DND-41 (cell line): ENCODE results near the gene AMPD3.

Experiments used
- CTCF ChIP-seq: IDR thresholded peaks from 2 replicates; pipeline ENCODE4 v1.5.1; 2012; ENCODE audit warnings: borderline replicate concordance, low read length, moderate library complexity, mild to moderate bottlenecking; ENCODE audit not compliant: poor library complexity, severe bottlenecking; ENCODE audit errors: extremely low read depth
- EZH2 ChIP-seq: IDR thresholded peaks from 3 replicates; pipeline ENCODE4 v1.6.1; 2012; ENCODE audit warnings: borderline replicate concordance, low read depth, mild to moderate bottlenecking, moderate library complexity, low read length, inconsistent platforms; ENCODE audit not compliant: severe bottlenecking

DNA sequence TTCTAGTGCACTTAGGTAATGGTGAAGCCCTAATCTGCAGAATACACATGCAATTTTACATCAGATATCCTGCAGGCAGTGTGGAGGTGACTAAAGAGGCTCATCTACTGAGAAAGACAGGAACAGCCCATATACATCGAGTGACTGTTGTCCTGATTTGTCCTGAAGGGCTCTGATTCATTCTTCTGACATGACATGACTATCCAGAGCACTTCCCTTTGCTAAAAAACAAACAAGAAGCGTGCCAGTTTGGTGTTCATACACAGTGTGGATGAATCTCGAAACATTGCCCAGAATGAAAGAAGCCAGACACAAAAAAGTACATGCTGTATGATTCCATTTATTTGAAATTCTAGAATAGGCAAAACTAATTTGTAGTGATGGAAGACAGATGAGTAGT, 48.0 kb upstream of the AMPD3 start:
- no peak for TF ChIP-seq CTCF
- no peak for TF ChIP-seq EZH2
